Measurements from ENCODE around the gene CACHD1.
A peak's percentile ranks its signal among the peaks of the same experiment; 100 is the strongest.

The CACHD1 gene

DNA sequence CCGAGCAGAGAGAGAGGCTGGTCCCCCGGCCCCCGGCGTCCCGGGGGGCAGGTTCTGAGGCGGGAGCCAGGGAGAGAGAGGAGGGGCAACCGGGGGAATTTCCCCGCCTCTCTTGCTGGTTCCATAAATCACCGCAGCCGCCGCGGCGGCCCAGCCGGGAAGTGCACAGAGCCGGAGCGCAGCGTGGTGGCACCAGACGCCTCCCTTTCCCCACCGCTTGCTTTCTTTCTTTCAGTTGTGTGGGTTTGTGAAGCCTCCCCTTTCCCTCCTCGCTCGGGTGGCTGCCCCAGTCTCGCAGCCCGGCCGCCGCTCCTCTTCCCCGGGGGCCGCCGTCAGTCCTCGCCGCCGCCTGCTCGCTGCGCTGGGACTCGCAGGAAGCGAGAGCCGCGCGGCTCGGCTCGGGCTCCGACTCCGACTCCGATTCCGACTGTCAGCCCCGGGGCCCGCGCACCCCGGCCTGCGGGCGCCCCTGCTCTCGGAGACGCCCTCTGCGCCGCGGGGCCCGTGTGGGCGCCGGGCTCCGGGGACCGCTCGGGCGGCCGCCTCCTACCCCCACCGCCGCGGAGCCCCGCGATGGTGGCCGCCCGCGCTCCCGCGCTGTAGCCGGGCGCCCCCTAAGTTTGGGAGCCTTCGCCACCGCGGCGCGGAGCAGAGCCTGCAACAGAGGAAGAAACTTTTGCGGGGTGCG lies at the start of gene CACHD1:
Gene CACHD1, plus strand, starts transcription at position 153 of the 688 bp plus-strand sequence. CDS start 616 bp downstream, outside the sequence.
- no peak for FAIRE-seq

DNA sequence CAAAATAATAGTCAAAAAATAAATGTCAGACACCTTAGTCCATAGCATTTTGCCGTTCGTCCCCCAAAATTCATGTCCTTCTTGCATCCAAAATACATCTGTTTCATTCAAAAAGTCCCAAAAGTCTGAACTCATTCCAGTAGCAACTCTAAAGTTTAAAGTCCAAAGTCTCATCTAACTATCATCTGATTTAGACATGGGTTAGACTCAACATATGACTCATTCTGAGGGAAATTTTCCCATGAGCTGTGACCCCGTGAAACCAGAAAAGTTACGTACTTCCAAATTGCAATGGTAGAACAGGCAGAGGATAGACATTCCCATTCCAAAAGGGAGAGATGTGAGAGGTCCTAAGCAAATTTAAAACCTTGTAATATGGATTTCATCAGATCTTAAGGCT lies 48.6 kb upstream of the CACHD1 start:
- no peak for FAIRE-seq

GRCh38 chr1:64423526-64423925 lies 46.4 kb upstream of the CACHD1 start:
- FAIRE-seq = no peak

GRCh38 chr1:64424412-64424811 lies 45.5 kb upstream of the CACHD1 start:
- FAIRE-seq = no peak

DNA sequence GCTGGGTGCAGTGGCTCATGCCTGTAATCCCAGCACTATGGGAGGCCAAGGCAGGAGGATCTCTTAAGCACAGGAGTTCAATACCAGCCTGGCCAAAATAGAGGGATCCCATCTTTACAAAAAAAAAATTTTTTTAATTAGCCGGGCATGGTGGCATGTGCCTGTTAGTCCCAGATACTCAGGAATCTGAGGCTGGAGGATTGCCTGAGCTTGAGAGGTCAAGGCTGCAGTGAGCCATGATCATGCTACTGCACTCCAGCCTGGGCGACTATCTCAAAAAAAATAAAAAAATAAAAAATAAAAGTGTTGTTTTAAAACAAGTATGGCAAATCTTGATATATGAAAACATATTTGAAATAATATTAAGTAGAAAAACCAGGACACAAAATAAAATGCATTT lies 44.4 kb upstream of the CACHD1 start:
- peak; percentile 95 for FAIRE-seq

DNA sequence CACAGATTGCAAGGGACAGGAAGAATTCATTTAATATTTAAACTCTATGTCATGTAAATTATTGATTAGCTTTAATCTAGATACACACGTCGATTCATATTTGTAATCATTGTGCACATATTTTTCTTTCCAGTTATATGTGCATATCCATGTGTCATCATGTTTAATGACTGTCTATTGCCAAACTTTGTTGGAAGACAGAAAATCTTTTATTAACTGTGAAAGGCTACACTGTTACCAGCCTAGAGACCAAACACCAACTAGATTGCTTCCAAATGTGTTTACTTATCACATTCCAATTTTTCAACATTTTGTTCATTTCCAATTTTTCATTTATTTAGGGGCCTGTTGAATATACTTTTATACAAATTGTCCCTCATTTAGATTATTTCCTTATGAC lies 43.2 kb upstream of the CACHD1 start:
- no peak for FAIRE-seq

- FAIRE-seq = no peak
Observed at GRCh38 chr1:64427879-64428278, 42.0 kb upstream of the CACHD1 start.

- no peak for FAIRE-seq
Observed at GRCh38 chr1:64433308-64433707, 36.6 kb upstream of the CACHD1 start.

GRCh38 chr1:64433747-64434146 lies 36.2 kb upstream of the CACHD1 start:
- FAIRE-seq = no peak

GRCh38 chr1:64435000-64435399 lies 34.9 kb upstream of the CACHD1 start:
- no peak for FAIRE-seq

GRCh38 chr1:64437453-64437852 lies 32.5 kb upstream of the CACHD1 start:
- no peak for FAIRE-seq

- no peak for FAIRE-seq
Observed at GRCh38 chr1:64440183-64440826, 29.6 kb upstream of the CACHD1 start.

DNA sequence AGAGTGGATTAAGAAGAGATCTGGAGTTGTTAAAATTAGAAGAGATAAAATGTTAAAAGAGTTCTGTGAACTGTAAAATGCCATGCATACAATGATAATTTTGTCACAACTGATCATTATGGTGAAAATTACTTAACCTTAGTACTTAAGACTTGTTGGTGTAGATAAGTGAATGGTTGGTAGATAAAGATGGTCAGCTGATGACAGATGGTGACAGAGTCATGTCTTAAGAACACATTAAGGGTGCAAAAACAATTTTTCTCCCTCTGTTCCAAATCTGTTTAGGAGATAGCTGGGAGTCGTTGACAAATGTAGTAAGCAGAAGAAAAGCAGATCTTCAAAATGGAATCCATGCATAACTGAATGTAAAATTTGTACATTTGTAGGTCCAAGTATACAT lies 18.5 kb upstream of the CACHD1 start:
- no peak for FAIRE-seq

DNA sequence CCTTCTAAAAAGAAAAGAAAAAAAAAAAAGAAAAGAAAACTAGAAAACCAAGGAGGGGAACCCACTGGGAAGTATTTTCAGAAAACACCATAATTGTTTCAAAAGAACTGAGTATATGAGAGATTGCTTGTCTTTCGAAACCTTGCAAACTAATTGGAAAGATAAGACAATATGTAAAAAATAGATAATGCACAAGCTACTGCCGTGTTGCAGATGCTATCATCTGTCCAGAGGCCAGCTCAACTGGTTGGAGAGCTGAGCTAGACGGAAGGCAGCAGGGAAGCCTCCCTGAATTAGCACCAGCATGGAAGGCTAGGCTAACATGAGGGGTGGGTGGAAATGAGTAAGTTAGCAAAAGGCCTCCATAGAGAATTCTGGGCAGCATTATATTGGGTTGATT lies 16.2 kb upstream of the CACHD1 start:
- no peak for FAIRE-seq

DNA sequence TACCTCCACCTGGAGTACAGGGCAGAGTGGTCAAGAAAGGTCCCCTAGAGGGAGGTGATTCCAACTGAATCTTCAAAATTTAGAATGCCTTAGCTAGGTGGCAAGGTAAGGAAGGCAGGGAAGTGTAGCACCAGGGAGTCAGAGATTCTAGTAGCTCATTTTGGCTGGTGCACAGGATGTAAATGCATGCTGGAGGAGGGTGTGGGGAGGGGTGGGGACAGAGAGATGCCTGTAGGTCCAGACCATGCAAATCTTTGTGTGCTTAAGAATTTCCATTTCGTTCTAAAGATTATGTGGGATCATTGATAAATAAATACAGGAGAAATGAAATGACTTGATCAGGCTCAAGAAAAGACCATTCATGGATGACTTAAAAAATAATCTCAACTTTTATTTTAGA lies 11.0 kb upstream of the CACHD1 start:
- FAIRE-seq = no peak

DNA sequence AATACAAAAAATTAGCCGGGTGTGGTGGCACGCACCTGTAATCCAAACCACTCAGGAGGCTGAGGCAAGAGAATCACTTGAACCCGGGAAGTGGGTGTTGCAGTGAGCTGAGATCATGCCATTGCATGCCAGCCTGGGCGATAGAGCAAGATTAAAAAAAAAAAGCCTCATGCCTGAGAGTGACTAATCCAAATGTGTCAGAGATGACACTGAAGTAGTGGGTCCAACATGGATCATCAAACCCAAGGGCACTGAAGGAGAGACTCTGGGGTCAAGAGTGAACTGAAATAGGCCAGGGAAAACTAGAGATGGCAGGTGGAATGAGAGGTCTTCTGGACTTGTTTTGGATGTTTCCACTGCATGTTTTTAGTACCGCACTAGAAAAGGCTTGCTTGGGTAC lies 10.2 kb upstream of the CACHD1 start:
- FAIRE-seq = no peak

DNA sequence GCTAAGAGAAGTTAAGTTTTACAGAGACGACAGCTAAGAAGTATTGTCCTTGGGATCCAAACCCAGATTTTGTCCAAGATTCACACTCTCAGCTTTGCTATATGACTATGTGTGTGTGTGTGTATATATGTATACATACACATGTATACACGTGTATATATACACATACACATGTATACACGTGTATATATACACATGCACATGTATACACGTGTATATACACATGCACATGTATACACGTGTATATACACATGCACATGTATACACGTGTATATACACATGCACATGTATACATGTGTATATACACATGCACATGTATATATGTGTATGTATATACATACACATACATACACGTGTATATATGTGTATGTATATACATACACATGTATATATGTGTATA lies 3.9 kb upstream of the CACHD1 start:
- no peak for FAIRE-seq

DNA sequence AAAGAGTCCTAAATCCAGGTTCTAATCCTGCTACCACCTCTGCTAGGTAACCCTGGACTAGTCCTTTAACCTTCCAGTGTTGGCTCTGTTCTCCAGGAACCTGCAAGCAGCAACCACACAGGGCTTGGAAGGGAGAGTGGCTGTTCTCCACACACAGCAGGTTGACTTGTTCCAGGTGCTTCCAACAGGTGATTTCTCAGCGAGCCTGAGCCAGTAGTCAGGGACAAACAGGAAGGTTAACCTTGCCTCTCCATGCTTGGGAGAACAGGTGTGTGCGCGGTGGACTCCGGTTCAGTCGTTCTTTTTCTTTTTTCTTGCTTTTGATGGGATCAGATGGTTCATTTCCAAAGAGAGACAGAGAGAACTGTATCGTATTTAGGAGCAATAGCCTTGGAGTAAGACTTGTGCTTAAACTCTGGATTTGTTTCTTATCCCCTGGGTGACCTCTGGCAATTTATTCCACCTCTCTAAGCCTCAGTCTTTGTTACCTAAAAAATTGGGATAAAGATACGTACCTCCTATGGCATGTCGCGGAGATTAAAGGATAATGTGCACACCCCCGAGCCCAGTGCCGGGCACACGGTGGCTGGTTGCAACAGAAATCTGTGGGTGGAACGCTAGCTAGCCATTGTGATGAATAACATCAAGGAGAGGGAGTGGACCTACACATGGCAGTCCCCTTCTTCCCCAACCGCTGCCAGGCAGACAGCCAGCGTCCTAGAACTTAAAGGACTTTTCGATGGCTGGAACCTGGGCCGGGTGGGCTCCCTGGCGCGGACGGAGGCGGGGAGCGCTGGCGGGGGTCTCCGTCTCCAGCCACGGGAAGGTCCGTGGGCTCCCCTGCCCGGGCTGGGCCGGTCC lies 583 bp upstream of the CACHD1 start:
- no peak for FAIRE-seq

GRCh38 chr1:64470665-64471217 lies 812 bp downstream of the CACHD1 start:
- no peak for FAIRE-seq

- no peak for FAIRE-seq
Observed at GRCh38 chr1:64471218-64472039, 1.5 kb downstream of the CACHD1 start.

DNA sequence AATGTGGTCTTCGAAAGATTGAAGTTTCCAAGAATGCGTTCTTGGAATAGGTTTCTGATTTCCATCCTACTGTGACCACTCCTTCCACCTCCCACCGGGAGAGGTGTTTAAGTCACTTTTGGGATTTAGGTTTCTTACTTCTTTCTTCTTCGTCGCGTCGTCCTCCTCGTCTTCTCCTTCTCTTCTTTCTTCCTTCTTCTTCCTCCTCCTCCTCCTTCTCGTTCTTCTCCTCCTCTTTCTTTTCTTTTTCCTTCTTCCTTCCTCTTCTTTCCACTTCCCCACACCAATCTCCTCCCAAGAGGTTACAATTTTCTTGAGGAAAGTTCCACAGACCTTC lies 2.1 kb downstream of the CACHD1 start:
- no peak for FAIRE-seq

- no peak for FAIRE-seq
Observed at GRCh38 chr1:64472805-64473204, 2.9 kb downstream of the CACHD1 start.

- FAIRE-seq = no peak
Observed at GRCh38 chr1:64473367-64473766, 3.4 kb downstream of the CACHD1 start.

All from endometrium (tissue), 2 donors.